ENCODE data around the gene ZSWIM6.
A peak's percentile ranks its signal among the peaks of the same experiment; 100 is the strongest.
"Not testable (repeated sequence)": the region's sequence is repeated elsewhere in the genome, so short reads cannot be mapped to it uniquely, and the experiment has no call there.

The ZSWIM6 gene

DNA sequence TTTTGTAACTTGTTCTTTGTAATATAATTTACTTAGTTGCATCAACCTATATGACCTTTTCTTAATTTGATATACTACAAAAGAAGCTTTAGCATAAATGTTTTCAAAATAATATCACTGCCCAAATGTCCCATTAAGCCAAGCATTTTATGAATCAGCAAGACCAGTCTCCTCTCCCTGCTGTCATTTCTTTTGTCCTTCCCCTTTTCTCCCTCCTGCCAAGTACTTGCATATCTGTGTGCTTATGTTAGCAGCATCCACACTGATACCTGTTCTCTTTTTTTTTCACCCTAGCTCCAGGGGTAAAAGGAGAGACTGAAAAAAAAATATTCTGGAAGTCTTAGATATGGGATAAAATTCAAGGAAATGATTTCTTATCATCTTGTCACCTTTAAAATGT is 69.7 kb downstream of the ZSWIM6 start:
- DNase-seq (ENCODE audit: low read depth, low spot score): peak; percentile 31
- ChIA-PET POLR2A (no interaction called here), CTCF (no interaction called here)
- H3K4me3 ChIP-seq (ENCODE audit: low read depth, low read length): no peak overlapping the region
- TF ChIP-seq CTCF (IDR thresholded peaks at IDR 0.05; ENCODE audit: insufficient read depth, low read length, missing control alignments): no peak

DNA sequence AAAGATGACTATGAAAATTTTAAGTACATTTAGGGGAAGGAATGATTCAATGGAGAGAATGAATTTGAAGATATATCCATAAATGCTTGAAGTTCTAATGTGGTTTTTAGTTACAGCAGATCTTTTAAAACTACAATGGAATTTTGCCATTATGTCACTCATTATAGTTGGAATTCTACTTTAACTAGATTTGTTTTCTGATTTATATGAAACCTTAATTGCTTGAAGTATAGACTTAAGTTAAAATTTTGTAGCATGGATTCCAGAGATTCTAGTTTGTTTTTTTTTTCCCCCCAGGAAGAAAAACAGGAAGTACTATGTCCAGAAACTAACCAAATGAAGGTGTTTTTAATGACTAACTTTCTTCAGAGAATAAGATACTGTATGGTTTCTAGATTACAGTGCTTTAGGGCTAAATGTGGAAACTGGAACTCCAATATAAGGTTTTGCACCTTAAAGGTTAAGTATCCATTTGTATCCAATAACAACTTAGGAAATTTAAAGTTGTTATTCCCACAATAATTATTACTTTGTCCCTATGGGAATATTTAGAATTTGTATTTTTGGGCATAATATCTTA is 70.3 kb downstream of the ZSWIM6 start:
- ChIA-PET CTCF (interaction anchor here (1.4 kb wide), 1 partner anchor 255 kb away, joined by 5 read pairs; no protein-coding TSS in a partner anchor), POLR2A (no interaction called here)
- no peak for TF ChIP-seq CTCF (IDR thresholded peaks at IDR 0.05; ENCODE audit: insufficient read depth, low read length, missing control alignments)
- DNase-seq (ENCODE audit: low read depth, low spot score): no peak
- no peak overlapping the region for H3K4me3 ChIP-seq (ENCODE audit: low read depth, low read length)

GRCh38 chr5:61402970-61403900 is 71.2 kb downstream of the ZSWIM6 start:
- no peak for DNase-seq (ENCODE audit: low read depth, low spot score)
- TF ChIP-seq CTCF (IDR thresholded peaks at IDR 0.05; ENCODE audit: insufficient read depth, low read length, missing control alignments): no peak
- H3K4me3 ChIP-seq (ENCODE audit: low read depth, low read length): no peak overlapping the region
- ChIA-PET POLR2A (no interaction called here), CTCF (interaction anchor here (1.4 kb wide), 1 partner anchor 255 kb away, joined by 5 read pairs; no protein-coding TSS in a partner anchor)

DNA sequence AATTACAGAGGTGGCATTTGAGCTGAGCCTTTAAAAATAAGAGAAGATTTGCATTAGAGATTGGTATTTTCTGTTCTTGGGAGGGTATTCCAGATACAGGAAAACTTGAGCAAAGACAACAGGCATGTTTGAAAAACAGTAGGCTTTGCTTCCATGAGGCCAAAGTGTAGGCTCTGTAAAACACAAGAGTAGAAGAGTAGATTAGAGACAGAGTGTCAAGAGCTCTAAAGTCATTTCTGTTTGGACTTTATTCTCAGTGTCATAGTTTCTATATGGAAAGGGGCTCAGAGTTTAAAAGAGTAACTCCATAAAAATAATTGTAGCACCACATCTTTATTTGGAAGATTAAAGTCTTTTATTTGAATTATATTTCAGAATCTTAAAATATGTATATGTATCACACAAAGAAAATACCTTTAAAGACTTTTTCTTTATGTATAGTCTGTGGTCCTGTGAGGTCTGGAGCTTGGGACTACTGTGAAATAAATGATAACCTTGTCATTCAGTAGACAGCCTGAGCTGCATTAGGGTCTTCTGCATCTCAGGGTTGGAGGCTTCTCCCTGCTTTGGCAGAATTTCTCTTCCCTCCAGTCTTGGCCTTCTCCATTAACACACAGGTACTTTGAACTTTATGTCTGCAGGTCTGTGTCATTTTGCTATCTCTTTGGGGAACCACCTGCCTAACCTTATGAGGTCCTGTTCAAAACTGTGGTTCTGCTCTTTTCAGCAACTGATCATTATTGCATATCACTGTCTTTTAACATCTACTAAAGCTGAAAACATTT is 73.6 kb downstream of the ZSWIM6 start:
- CTCF ChIA-PET: no interaction called here
- POLR2A ChIA-PET: interaction anchor here (1.6 kb wide), 1 partner anchor 74 kb away, joined by 4 read pairs; no protein-coding TSS in a partner anchor
- no peak for DNase-seq (ENCODE audit: low read depth, low spot score)
- no peak overlapping the region for H3K4me3 ChIP-seq (ENCODE audit: low read depth, low read length)
- TF ChIP-seq CTCF (IDR thresholded peaks at IDR 0.05; ENCODE audit: insufficient read depth, low read length, missing control alignments): no peak

GRCh38 chr5:61406497-61406896 is 74.4 kb downstream of the ZSWIM6 start:
- H3K4me3 ChIP-seq (ENCODE audit: low read depth, low read length); DNase-seq (ENCODE audit: low read depth, low spot score); POLR2A ChIA-PET; CTCF ChIA-PET: not testable (repeated sequence)

DNA sequence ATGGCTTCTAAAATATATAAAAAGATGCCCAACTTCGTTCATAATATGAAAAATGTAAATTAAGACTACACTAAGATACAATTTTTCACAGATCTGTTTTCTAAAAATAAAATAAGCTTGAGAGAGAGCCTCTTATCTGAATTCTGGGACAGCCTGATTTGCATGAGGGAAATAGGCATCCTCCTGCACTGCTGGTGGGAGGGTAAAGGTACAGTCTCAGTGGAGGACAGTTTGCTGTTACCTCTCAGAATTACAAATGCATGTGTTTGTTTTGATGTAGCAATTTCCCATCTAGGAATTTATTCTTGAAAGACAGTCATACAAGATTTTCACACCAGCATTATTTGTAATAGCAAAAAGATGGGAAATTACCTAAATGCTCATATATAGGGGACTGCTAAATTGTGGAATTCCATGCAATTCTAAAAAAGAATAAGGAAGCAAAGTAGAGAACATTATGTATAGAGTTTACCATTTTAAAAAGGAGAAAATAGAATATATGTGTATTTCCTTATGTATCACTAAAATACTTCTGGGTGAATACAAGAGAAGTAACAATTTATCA is 75.7 kb downstream of the ZSWIM6 start:
- DNase-seq (ENCODE audit: low read depth, low spot score): no peak
- POLR2A ChIA-PET: interaction anchor here (1.1 kb wide), 1 partner anchor 76 kb away, joined by 7 read pairs; the partner anchor contains the start of gene ZSWIM6
- no peak overlapping the region for H3K4me3 ChIP-seq (ENCODE audit: low read depth, low read length)
- TF ChIP-seq CTCF (IDR thresholded peaks at IDR 0.05; ENCODE audit: insufficient read depth, low read length, missing control alignments): no peak
- CTCF ChIA-PET: interaction anchor here (1.0 kb wide), 1 partner anchor 8 kb away, joined by 3 read pairs; no protein-coding TSS in a partner anchor

Measured in AG04449 (cell line).